ENCODE results near the gene RNPS1.

RNPS1 gene

DNA sequence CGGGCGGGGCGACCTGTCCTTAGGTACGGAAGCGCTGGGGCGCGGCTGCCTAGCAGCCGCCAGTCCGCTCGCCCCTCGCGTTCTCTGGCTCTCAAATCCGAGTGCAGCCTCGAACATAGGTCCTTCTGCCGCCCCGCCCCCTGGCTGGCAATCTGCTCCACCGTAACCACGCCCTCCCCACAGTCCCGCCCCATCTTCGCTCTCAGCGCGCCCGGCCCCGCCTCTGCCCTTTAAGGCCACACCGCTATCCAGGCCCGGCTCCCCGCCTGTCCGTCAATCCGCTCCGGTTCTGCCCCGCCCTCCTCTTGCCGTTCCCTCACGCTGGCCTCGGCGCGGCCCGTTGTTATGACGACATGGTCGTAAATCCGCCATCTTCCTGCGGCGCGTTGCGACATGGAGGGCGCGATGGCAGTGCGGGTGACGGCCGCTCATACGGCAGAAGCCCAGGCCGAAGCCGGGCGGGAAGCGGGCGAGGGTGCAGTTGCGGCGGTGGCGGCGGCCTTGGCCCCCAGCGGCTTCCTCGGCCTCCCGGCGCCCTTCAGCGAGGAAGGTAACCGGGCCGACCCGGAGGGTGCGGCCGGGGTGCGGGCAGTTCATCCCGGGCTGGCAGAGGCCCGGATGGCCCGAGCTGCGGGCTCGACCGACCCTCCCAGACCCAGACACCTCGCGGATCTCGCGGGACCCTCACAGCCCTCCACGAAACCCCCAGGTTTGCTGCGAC, 44.5 kb downstream of the RNPS1 start, which contains the start of gene E4F1:
TSS of gene E4F1 (plus strand) at position 371 of the 721 bp plus-strand sequence. CDS start at position 394, 23 bp downstream.
- peak within 1 kb of the TSS; percentile 96 for H3K4me3 ChIP-seq (ENCODE audit: low read depth, low read length)
- TF ChIP-seq, protein P1, sequence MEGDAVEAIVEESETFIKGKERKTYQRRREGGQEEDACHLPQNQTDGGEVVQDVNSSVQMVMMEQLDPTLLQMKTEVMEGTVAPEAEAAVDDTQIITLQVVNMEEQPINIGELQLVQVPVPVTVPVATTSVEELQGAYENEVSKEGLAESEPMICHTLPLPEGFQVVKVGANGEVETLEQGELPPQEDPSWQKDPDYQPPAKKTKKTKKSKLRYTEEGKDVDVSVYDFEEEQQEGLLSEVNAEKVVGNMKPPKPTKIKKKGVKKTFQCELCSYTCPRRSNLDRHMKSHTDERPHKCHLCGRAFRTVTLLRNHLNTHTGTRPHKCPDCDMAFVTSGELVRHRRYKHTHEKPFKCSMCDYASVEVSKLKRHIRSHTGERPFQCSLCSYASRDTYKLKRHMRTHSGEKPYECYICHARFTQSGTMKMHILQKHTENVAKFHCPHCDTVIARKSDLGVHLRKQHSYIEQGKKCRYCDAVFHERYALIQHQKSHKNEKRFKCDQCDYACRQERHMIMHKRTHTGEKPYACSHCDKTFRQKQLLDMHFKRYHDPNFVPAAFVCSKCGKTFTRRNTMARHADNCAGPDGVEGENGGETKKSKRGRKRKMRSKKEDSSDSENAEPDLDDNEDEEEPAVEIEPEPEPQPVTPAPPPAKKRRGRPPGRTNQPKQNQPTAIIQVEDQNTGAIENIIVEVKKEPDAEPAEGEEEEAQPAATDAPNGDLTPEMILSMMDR (IDR thresholded peaks at IDR 0.05; ENCODE audit: insufficient read depth, low read depth, low read length, missing control alignments), result no peak
- peak; percentile 100 for DNase-seq (ENCODE audit: low read depth)

DNA sequence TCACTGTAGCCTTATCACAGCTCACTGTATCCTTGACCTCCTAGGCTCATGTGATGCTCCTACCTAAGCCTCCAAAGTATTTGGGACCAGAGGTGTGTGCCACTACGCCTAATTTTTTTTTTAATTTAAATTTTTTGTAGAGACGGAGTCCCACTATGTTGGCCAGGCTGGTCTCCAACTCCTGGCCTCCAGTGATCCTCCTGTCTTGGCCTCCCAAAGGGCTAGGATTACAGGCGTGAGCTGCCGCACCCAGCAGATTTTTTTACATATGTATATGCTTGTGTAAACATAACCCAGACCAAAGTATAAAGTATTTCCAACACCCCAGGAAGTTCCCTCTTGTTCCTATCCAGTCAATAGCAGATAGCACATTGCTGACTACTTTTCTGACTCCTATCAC, 51.6 kb downstream of the RNPS1 start:
- TF ChIP-seq, protein P1 (IDR thresholded peaks at IDR 0.05; ENCODE audit: insufficient read depth, low read depth, low read length, missing control alignments), result no peak
- H3K4me3 ChIP-seq (ENCODE audit: low read depth, low read length), result no peak overlapping the region
- no peak for DNase-seq (ENCODE audit: low read depth)

DNA sequence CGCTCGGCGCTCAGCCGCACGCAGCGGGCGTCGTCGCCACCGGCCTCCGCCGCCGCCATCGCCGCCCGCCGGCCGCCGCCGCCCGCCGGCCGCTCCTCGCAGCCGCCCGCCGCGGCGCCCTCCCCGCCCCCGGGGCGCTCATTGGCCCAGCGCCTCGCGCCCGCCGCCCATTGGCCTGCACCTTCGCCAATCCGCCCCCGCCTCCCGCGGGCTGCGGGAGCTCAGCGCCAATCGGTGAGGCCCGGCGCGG, 53.3 kb downstream of the RNPS1 start, which contains the start of gene PGP:
TSS of gene PGP (minus strand) at position 122 of the 250 bp plus-strand sequence. CDS start at position 59, 63 bp downstream.
- peak within 1 kb of the TSS; percentile 68 for H3K4me3 ChIP-seq (ENCODE audit: low read depth, low read length)
- no peak for DNase-seq (ENCODE audit: low read depth)
- TF ChIP-seq, protein P1 (IDR thresholded peaks at IDR 0.05; ENCODE audit: insufficient read depth, low read depth, low read length, missing control alignments), result no peak

DNA sequence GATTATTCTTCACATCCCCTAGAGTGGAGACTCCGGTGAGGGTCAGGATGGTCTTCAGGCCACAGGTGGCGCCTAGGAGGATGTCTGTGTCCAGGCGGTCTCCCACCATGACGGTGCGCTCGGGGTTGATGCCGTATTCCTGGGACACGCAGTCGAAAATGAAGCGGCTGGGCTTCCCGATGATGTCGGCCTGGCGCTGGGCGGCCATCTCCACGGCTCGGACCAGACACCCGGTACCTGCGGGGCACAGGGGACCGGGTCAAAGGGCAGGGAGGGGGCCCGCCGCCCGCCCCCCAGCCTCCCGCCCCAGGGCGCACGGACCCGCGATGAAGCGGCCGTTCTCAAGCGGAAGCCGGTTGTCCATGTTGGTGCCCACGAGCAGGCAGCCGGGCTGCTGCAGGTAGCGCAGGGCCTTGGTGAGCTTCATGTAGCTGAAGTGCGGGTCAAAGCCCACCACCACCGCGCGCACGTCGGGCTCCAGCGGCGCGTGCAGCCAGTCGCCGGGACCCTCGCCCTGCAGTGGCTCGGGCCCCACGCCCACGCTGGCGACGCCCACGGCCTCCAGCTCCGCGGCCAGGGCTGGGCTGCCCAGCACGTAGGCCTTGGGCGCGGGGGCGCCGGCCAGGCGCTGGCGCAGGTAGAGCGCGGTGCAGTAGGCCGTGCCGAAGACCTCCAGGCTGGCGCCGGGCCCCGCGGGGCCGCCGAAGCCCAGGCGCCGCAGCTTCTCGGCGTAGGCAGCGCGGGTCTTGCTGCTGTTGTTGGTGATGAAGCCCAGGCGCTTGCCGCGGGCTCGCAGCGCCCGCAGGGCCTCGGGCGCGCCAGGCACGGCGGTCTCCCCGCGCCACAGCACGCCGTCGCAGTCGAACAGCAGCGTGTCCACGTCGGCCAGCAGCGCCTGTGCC, 53.9 kb downstream of the RNPS1 start:
- peak overlapping the region; percentile 49 for H3K4me3 ChIP-seq (ENCODE audit: low read depth, low read length)
- DNase-seq (ENCODE audit: low read depth), result no peak
- TF ChIP-seq, protein P1 (IDR thresholded peaks at IDR 0.05; ENCODE audit: insufficient read depth, low read depth, low read length, missing control alignments), result no peak

DNA sequence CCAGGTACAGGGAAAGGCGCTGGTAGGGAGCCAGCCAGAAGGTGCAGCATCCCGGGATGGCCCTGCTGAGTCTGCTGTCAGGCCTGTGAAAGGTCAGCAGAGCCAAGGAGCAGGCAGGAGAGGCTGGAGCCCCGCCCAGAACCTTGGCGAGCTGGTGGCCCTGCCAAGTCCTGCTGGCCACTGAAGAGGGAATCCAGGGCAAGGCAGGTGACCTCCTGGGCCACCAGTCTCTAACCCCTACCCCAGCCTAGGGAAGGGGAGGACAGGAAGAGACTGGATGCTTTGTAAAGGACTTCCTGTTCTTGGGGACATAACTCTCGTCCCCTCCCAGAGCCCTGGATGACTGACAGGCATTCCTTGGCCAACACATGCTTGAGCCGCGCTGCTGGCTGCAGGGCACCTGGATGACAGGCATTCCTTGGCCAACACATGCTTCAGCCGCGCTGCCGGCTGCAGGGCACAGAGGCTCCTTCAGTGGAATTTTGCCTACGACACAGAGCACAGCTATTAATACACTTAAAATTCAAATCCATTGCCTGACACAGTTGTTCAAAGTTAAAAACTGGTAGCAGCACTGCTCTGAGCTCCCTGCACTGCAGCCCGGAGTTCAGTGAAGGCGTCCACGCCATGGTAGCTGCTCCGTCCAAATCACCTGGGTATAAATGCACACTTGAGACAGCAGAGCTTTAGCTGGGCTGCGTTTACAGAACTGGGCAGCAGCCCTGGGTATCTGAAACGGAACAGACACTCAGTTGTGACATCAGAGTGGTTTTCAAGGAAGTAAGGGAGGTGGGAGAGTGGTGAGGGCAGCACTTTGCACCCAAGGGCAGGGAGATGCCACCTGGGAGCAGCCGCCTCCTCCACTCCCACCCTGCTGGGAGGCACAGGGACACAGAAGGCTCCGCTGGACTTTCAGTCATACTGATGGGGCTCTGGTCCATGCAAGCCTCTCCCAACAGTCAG, 55.3 kb downstream of the RNPS1 start:
- no peak for DNase-seq (ENCODE audit: low read depth)
- H3K4me3 ChIP-seq (ENCODE audit: low read depth, low read length), result peak overlapping the region; percentile 49
- TF ChIP-seq, protein P1 (IDR thresholded peaks at IDR 0.05; ENCODE audit: insufficient read depth, low read depth, low read length, missing control alignments), result no peak

DNA sequence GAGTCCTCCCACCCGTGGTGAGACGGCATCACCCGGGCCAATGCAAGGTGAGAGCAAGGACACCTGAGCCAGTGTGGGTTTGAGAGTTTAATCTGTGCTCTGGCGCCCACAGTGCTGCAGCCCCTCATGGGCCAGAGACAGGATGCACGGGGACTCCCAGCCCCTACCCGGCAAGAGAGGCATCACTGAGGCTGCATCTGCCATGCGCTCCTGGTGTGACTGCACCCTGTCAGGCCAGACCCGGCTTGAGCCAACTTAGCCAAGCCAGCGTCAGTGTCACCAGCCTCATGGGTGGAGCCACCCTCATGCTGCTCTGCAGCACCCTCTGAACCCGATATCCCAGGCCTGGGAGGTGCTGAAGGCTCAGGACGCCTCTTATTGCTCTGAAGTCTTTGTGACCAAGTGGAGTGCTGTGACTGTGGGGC, 56.0 kb downstream of the RNPS1 start:
- no peak for DNase-seq (ENCODE audit: low read depth)
- TF ChIP-seq, protein P1 (IDR thresholded peaks at IDR 0.05; ENCODE audit: insufficient read depth, low read depth, low read length, missing control alignments), result no peak
- no peak overlapping the region for H3K4me3 ChIP-seq (ENCODE audit: low read depth, low read length)
